ACHN (cell line): ENCODE results near the gene MTREX.
"Not testable (repeated sequence)": the region's sequence is repeated elsewhere in the genome, so short reads cannot be mapped to it uniquely, and the experiment has no call there.

ENCODE experiments used
- DNase-seq: peaks from one replicate; pipeline ENCODE4 v3.0.0-alpha.2; 2015
- in situ Hi-C: cut with HindIII; loops from 2 replicates; pipeline ENCODE4 v1.10.0; 2017; ENCODE audit warnings: low sequenced_read_pairs, low pct_ligation_motif_present, low pct_unique_long_range_greater_than_20kb

Gene MTREX

GRCh38 chr5:55307383-55308253 is at the start of gene MTREX, which contains the start of gene DHX29:
Gene MTREX, plus strand, starts transcription at chr5:55307989. Its CDS starts 25 bp downstream, at chr5:55308014.
Gene DHX29, minus strand, starts transcription at chr5:55307694. Its CDS starts 121 bp downstream, at chr5:55307573.
- DNase-seq = peak; percentile 86
- in situ Hi-C loops = no loop called here

GRCh38 chr5:55258339-55258738 is 49.5 kb upstream of the MTREX start:
- in situ Hi-C loops = no loop called here
- DNase-seq = no peak

GRCh38 chr5:55276771-55277170 is 31.0 kb upstream of the MTREX start:
- in situ Hi-C loops = no loop called here

GRCh38 chr5:55278778-55279177 is 29.0 kb upstream of the MTREX start:
- in situ Hi-C loops = no loop called here
- DNase-seq = peak; percentile 11

More at GRCh38 chr5:55276771-55277170, 31.0 kb upstream of the MTREX start:
- no peak for DNase-seq

GRCh38 chr5:55286411-55286933 is 21.3 kb upstream of the MTREX start:
- no peak for DNase-seq
- in situ Hi-C loops = no loop called here

GRCh38 chr5:55289808-55290207 is 18.0 kb upstream of the MTREX start:
- no peak for DNase-seq
- in situ Hi-C loops = no loop called here

DNA sequence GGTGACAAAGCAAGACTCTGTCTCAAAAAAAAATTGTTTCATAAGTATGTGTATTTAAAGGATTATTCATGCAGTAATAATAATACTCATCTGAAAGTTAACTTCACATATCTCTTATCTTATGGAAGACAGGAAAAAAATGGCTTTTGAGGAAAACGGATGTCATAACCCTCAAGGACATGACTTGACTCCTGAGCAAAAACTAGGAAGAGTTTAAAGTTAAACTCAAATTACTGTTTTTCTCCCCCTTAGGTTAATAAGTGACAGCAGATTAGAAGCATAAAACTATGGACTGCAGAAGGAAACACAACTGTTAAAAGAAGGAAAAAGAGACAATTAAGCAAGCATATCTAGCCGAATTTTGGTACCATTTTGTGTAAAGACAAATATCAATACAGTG is 16.8 kb upstream of the MTREX start:
- in situ Hi-C loops = no loop called here
- DNase-seq = no peak

DNA sequence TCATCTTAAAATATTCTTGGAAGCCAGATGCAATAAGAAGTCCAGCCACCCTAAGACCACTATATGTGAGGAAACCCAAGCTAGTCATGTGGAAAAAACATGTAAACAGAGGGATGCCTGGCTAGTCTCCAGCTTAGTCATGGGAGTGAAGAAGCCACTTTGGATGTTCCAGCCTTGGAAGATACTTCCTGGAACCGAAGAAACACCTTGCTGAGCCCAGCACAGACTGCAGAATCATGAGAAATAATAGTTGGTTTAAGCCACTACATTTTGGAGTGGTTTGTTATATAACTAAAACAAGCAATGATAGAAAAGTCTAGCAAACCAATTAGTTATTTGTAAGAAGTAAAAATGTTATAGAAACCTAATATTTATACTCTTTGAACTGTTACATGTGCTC is 12.9 kb upstream of the MTREX start:
- in situ Hi-C loops = no loop called here

DNA sequence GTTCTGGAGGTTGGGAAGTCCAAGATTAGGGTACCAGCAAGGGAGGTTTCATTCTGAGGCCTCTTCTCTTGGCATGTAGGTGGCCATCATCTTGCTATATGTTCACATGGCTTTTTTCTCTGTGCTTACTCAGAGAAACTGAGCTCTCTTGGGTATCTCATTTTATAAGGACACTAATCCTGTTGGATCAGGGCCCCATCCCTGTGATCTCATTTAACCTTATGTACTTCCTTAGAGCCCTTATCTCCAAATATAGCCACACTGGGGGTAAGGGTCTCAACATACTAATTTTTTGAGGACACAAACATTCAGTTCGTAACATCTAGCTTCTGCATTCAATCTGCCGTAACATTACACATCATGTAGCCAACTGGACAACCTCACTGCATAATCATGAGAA is 6.9 kb upstream of the MTREX start:
- no peak for DNase-seq
- in situ Hi-C loops = no loop called here

More for the DNA sequence above, 12.9 kb upstream of the MTREX start:
- DNase-seq = no peak

DNA sequence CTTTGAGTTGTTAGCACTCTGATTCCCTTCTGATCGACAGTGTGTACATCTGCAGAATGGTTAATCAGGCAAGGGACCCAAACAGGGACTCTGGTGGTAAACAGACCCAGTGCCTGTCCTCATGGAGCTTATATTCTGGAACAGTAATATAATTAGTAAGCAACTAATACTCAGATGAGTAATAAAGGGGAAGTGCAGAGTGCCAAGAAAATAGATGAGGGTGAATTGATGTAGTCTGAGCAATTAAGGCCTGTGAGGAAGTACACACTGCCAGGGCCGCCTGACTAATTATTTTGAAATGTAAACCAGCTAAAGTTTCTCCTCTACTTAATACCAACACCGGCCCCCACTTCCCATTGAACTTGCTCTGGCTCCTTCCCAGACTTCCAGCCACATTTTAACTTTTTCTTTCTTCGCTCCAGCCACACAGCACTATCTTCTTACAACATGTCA is 4.5 kb upstream of the MTREX start:
- no peak for DNase-seq
- in situ Hi-C loops = no loop called here

GRCh38 chr5:55304584-55304983 is 3.2 kb upstream of the MTREX start:
- in situ Hi-C loops = no loop called here

DNA sequence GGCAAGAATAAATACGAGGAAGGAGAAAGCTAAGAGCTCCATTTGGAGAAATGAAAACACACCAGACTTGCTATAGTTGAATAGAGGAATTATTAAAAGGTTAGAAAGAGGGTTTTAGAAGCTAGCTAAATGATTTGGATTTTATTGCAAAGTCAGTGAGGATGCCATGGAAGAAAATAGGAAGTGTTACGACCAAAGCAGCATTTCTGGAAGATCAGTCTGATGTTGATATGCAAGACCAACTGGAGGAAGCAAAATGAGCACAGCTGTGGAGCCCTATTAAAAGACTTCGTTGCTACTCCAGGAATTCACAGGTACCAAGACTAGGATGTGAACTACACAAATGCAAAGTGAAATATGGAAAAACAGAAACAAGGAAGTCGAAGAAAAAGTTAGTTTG is 2.4 kb upstream of the MTREX start:
- in situ Hi-C loops = no loop called here

More at GRCh38 chr5:55304584-55304983, 3.2 kb upstream of the MTREX start:
- DNase-seq = no peak

DNA sequence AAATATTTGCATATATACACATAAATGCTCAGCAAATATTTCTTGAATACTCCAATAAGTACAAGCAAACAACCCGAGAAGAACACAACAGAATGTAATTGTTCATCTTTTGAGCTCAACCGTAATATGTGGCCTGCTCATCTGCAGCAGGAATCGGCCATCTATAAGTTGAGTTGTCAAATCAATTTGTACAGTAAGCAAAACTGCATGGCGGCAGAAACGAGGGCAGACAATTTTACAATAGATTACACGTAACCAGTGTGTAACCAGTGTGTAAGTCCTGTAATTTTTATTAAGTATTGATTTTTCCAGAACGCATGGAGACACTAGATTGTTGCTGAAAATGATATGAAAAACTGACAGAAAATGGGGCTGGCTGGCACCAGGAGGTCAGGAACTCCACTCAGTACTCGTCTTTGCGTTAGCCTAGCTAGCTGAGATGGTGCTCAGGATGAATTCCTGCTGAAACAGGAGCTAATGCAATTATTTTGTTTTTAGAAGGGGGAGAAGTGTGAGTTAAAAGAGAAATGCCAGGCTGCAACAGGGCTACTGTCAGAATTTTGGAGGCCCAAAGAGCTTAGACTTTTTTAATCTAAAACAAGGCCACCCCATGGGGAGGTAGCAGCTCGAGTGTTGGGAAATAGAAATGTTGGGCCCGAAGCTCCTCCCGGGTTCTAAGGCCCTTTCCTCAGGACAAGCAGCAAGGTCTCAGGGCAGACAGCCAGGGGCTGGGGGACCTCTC is 977 bp upstream of the MTREX start:
- DNase-seq = peak; percentile 14
- in situ Hi-C loops = no loop called here

More for the DNA sequence above, 2.4 kb upstream of the MTREX start:
- no peak for DNase-seq

DNA sequence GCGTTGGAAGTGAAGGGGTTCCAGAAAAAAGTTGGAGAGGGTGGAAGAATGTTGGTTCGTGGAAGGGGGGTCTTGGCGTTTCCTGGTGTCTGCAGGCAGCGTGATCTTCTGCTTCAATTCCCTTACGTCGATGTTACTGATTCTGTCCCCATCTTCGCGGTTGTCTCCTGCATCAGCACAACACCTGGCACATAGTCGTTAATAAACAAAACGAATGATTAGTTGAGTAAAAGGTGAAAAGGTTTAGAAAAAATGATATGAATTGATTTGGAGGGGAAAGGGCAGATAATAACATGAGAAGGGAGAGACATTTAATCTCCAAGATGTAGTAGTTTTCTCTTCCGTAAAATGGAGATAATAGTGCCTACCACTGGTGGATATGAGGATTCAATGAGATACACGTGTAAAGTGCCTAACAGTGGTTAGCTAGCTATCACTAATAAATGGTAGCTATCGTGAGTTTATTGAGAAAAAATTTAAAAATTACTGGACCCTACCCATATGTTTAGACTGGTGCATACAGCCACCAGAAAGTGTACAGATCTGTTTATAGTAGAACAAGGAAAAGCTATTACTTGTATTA is 556 bp downstream of the MTREX start:
- peak; percentile 35 for DNase-seq
- in situ Hi-C loops = no loop called here

DNA sequence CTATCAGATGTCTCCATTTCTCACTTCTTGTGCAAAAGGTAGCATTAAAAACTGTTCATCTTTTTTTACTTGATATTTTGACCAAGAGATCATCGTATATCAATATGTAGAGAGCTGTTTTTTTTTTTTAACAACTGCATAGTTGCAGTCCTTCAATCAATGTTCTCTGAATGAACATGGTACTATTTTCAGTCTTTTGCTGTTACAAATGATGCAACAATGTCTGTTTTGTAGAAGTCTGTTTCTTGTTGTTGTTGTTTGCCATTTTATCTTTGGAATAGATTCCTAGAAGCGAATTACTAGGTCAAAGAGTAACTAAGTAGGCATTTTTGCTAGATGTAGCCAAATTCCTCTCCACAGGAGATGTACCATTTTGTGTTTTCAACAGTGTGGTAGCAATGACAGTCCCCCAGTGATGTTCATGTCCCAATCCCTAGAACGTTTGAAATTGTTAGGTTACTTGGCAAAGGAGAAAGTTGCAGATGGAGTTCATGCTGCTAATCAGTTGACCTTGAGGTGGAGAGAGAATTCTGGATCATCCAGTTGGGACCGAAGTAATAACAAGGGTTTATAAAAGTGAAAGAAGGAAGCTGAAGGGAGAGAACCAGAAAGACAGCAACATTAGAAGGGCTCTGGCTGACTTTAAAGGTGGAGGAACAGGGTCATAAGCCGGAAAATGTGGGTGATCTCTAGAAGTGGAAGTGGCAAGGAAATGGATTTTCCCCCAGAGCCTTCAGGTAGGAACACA is 6.3 kb downstream of the MTREX start:
- DNase-seq = no peak
- in situ Hi-C loops = no loop called here

DNA sequence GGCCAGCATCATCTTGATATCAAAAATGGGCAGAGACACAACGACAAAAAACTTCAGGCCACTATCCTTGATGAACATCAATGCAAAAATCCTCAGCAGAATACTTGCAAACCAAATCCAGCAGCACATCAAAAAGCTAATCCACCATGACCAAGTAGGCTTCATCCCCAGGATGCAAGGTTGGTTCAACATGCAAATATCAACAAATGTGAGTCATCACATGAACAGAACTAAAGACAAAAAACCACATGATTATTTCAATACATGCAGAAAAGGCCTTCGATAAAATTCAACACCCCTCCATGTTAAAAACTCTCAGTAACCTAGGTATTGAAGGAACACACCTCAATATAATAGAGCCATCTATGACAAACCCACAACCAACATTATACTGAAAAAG is 8.5 kb downstream of the MTREX start:
- in situ Hi-C loops = no loop called here
- no peak for DNase-seq

GRCh38 chr5:55316837-55317236 is 9.0 kb downstream of the MTREX start:
- no peak for DNase-seq
- in situ Hi-C loops = no loop called here

DNA sequence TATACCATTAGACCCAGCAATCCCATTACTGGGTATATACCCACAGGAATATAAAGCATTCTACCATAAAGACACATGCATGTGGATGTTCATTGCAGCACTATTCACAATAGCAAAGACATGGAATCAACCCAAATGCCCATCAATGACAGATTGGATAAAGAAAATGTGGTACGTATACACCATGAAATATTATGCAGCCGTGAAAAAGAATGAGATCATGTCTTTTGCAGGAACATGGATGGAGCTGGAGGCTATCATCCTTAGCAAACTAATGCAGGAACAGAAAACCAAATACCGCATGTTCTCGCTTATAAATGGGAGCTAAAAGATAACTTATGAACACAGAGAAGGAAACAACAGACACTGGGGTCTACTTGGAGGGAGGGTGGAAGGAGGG is 10.4 kb downstream of the MTREX start:
- in situ Hi-C loops = not testable (repeated sequence)

More for the DNA sequence above, 10.4 kb downstream of the MTREX start:
- DNase-seq = not testable (repeated sequence)
